Neural cell (in vitro differentiated cells): ENCODE data around the gene AFF2.

ENCODE experiments used
- CTCF ChIP-seq: fragments of 450-650 bp; IDR thresholded peaks from 2 replicates; pipeline ENCODE4 v1.5.1; 2014; ENCODE audit warnings: antibody characterized with exemption, mild to moderate bottlenecking, moderate library complexity; ENCODE audit not compliant: poor library complexity, severe bottlenecking
- EP300 ChIP-seq: fragments of 450-650 bp; conservative IDR thresholded peaks from 2 replicates; pipeline ENCODE4 v1.6.1; 2014; ENCODE audit warnings: antibody characterized with exemption, mild to moderate bottlenecking, moderate library complexity; ENCODE audit not compliant: poor library complexity, severe bottlenecking
- EZH2 ChIP-seq: fragments of 200-600, 300-800 bp; shearing (Covaris generic), sonication (generic); IDR thresholded peaks from 2 replicates; pipeline ENCODE4 v1.6.1; 2014; ENCODE audit warnings: antibody characterized with exemption, low read length, borderline replicate concordance, mild to moderate bottlenecking; ENCODE audit not compliant: insufficient read depth, poor library complexity, severe bottlenecking
- MXI1 ChIP-seq: fragments of 450-650 bp; conservative IDR thresholded peaks from 2 replicates; pipeline ENCODE4 v1.6.1; 2014; ENCODE audit warnings: antibody characterized with exemption, mild to moderate bottlenecking; ENCODE audit not compliant: poor library complexity, severe bottlenecking
- RAD21 ChIP-seq: fragments of 450-650 bp; conservative IDR thresholded peaks from 2 replicates; pipeline ENCODE4 v1.6.1; 2014; ENCODE audit warnings: antibody characterized with exemption, mild to moderate bottlenecking, moderate library complexity
- SMC3 ChIP-seq: fragments of 450-650 bp; conservative IDR thresholded peaks from 2 replicates; pipeline ENCODE4 v1.6.1; 2014; ENCODE audit warnings: antibody characterized with exemption, mild to moderate bottlenecking, moderate library complexity; ENCODE audit not compliant: poor library complexity
- TAF1 ChIP-seq: IDR thresholded peaks from 2 replicates; pipeline ENCODE4 v1.6.1; 2012; ENCODE audit warnings: low read depth

GRCh38 chrX:148771440-148771839 lies 271.0 kb downstream of the AFF2 start:
- no peak for TF ChIP-seq EZH2
- TF ChIP-seq RAD21: no peak
- no peak for TF ChIP-seq SMC3
- TF ChIP-seq CTCF: no peak
- TF ChIP-seq TAF1: no peak
- no peak for TF ChIP-seq MXI1
- no peak for TF ChIP-seq EP300
